PFSK-1 (cell line): ENCODE results near the gene GTPBP1.

Experiments used
- FOXP2 ChIP-seq: optimal IDR thresholded peaks from 2 replicates; pipeline ENCODE3; 2011; ENCODE audit warnings: borderline replicate concordance, control low read depth, inconsistent platforms; ENCODE audit not compliant: insufficient read depth; ENCODE audit errors: extremely low read length, extremely low read depth
- POLR2AphosphoS5 ChIP-seq: IDR thresholded peaks from 2 replicates; pipeline ENCODE4 v1.6.1; 2012; ENCODE audit warnings: low read depth, mild to moderate bottlenecking, control low read depth, low read length, moderate library complexity
- REST ChIP-seq, 2 experiments: IDR thresholded peaks; 2 replicates each; pipeline versions ENCODE4 v1.6.1 to v1.8.0; 2011 to 2012; ENCODE audit warnings: low read depth in 2 of 2, low read length in 2 of 2, control low read depth in 1 of 2, inconsistent platforms in 1 of 2, mild to moderate bottlenecking in 1 of 2, moderate library complexity in 1 of 2; ENCODE audit not compliant: insufficient read depth in 1 of 2
- SIN3A ChIP-seq: IDR thresholded peaks from 2 replicates; pipeline ENCODE4 v1.6.1; 2012; ENCODE audit warnings: mild to moderate bottlenecking, low read length, moderate library complexity, borderline replicate concordance; ENCODE audit not compliant: insufficient read depth
- TAF1 ChIP-seq: IDR thresholded peaks from 2 replicates; pipeline ENCODE4 v1.6.1; 2012; ENCODE audit warnings: low read length, control low read depth, borderline replicate concordance; ENCODE audit not compliant: insufficient read depth

Gene GTPBP1

GRCh38 chr22:38728871-38729796 lies 23.4 kb downstream of the GTPBP1 start:
- TF ChIP-seq TAF1 (no peak), FOXP2 (no peak), SIN3A (no peak), POLR2AphosphoS5 (no peak), REST (IDR thresholded peaks at IDR 0.05; ENCODE audit: insufficient read depth in 1 of 2, low read depth in 2 of 2, low read length in 2 of 2) (no peak)

- TF ChIP-seq TAF1, result no peak
- no peak for TF ChIP-seq REST (IDR thresholded peaks at IDR 0.05; ENCODE audit: insufficient read depth in 1 of 2, low read depth in 2 of 2, low read length in 2 of 2)
- TF ChIP-seq SIN3A, result no peak
- no peak for TF ChIP-seq FOXP2
- TF ChIP-seq POLR2AphosphoS5, result no peak
Observed at GRCh38 chr22:38729946-38730345, 24.2 kb downstream of the GTPBP1 start.

GRCh38 chr22:38730411-38730871 lies 24.7 kb downstream of the GTPBP1 start:
- TF ChIP-seq TAF1 (no peak), POLR2AphosphoS5 (no peak), FOXP2 (no peak), SIN3A (no peak), REST (IDR thresholded peaks at IDR 0.05; ENCODE audit: insufficient read depth in 1 of 2, low read depth in 2 of 2, low read length in 2 of 2) (no peak)

- no peak for TF ChIP-seq POLR2AphosphoS5
- TF ChIP-seq TAF1, result no peak
- no peak for TF ChIP-seq SIN3A
- TF ChIP-seq REST (IDR thresholded peaks at IDR 0.05; ENCODE audit: insufficient read depth in 1 of 2, low read depth in 2 of 2, low read length in 2 of 2), result no peak
- no peak for TF ChIP-seq FOXP2
Observed at GRCh38 chr22:38731703-38732161, 26.0 kb downstream of the GTPBP1 start.
